Epidermal melanocyte (primary cell): ENCODE measurements around the gene CCSER1.
"Not testable (repeated sequence)": the region's sequence is repeated elsewhere in the genome, so short reads cannot be mapped to it uniquely, and the experiment has no call there.

Experiments
- DNase-seq: peaks from one replicate; pipeline ENCODE4 v3.0.0; 2011; ENCODE audit warnings: low spot score; ENCODE audit not compliant: insufficient read length

The CCSER1 gene

DNA sequence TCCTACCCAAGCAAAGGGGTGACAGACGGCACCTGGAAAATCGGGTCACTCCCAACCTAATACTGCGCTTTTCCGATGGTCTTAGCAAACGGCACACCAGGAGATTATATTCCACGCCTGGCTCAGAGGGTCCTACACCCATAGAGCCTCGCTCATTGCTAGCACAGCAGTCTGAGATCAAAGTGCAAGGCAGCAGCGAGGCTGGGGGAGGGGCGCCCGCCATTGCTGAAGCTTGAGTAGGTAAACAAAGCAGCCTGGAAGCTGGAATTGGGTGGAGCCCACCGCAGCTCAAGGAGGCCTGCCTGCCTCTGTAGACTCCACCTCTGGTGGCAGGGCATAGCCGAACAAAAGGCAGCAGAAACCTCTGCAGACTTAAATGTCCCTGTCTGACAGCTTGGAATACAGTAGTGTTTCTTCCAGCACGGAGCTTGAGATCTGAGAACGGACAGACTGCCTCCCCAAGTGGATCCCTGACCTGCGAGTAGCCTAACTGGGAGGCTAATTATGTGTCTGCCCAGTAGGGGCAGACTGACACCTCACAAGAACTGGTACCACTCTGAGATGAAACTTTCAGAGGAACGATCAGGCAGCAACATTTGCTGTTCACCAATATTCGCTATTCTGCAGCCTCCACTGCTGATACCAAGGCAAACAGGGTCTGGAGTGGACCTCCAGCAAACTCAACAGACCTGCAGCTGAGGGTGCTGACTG is 784.7 kb downstream of the CCSER1 start:
- not testable (repeated sequence) for DNase-seq

DNA sequence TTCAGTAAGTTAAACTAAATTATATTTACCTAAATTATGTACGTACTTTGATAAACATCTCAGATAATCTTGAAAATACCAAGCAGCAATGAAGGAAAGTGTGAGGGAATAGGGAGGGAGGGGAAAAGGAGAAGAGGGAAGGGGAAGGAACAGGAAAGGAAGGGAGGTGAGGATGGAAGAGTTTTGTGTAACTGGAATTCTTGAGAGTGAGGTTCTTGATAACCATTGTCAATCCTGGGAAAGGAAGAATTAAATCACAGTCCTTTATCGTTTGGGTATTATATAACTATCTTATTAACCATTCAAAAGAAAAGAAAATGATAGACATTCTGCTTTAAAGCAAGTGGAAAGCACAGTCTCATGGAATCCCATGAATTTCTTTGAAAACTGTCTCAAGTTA is 795.0 kb downstream of the CCSER1 start:
- DNase-seq, result no peak

- no peak for DNase-seq
These were observed 799.8 kb downstream of the CCSER1 start for GRCh38 chr4:90926957-90927356.

DNA sequence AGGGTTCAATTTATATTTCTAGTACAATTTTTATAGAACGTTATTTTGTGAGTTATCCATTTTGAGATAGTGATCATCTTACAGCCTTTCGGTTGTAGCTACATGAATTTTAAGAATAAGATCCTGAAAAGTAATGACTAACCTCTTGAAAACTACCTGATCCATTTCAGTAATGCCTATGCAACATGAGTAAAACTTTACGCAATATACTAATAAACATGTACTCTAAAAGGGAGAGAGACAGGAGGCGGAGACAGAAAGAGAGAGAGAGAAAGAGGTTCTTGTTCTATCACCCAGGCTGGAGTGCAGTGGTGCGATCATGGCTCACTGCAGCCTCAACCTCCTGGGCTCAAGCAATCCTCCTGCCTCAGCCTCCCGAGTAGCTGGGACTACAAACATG is 816.1 kb downstream of the CCSER1 start:
- DNase-seq, result no peak

GRCh38 chr4:90946945-90947344 is 819.8 kb downstream of the CCSER1 start:
- no peak for DNase-seq

- no peak for DNase-seq
These were observed 823.2 kb downstream of the CCSER1 start for GRCh38 chr4:90950385-90950841.

- DNase-seq, result no peak
These were observed 823.8 kb downstream of the CCSER1 start for GRCh38 chr4:90951037-90951436.

DNA sequence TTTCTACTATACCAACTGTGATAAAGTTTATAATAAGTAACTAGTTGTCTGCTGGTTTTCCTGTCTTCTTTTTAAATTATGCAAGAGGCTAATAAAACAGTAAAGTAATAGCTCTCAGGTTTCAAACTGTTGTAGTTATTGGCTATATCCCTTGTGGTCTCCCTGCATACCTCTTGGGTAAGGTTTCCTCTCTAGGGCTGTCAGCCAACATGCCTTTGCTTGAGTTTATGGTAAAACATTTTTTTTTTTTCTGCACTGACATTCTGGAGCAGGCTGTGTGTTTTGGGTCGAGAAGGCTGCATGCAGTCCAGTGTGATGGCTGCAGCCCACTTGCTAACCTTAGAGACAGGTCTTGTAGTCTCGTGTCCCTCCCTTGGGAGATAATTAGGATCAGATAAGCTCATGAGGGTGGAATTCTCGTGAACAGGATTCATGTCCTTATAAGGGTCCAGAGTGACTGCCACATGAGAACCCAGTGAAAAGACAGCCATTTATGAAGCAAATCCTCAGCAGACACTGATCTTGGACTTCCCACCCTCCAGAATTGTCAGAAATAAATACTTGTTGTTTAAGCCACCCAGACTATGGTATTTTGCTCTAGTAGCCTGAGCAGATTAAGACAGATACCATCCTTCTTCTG is 831.2 kb downstream of the CCSER1 start:
- peak; percentile 15 for DNase-seq

- DNase-seq, result no peak
These were observed 833.2 kb downstream of the CCSER1 start for GRCh38 chr4:90960433-90960832.

DNA sequence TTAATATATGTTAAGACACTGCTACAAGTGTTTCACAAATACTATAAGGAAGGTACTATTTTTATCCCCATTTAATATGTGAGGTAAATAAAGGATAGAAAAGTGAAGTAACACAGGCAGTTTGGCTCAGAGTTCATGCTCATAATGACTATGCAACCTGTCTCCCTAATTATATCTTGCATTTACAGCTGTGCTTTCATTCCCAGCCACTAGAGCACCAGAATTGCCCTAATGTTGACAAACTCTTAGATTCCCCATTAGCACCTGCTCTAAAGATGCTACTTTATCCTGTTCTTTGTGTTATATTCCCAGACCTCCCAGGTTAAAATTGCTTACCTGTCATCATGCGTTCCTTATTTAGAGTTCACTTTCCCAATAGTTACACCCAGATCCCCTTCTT is 833.6 kb downstream of the CCSER1 start:
- no peak for DNase-seq

DNA sequence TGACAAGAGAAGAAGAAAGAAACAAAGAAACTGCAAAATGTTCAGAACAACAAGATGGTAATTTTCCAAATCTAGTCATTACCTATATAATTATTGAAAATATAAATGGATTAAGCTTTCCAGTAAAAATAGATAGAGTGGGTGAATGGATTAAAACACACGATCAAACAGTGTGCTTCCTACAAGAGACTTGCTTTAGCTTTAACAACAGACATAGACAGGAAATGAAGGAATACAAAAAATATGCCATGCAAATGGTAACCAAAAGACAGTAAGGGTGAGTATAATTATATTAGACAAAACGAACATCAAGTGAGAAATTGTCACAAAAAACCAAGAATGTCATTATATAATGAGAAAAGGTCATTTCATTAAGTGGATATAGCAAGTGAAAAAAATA is 842.8 kb downstream of the CCSER1 start:
- no peak for DNase-seq

GRCh38 chr4:90977726-90978125 is 850.5 kb downstream of the CCSER1 start:
- DNase-seq, result no peak

DNA sequence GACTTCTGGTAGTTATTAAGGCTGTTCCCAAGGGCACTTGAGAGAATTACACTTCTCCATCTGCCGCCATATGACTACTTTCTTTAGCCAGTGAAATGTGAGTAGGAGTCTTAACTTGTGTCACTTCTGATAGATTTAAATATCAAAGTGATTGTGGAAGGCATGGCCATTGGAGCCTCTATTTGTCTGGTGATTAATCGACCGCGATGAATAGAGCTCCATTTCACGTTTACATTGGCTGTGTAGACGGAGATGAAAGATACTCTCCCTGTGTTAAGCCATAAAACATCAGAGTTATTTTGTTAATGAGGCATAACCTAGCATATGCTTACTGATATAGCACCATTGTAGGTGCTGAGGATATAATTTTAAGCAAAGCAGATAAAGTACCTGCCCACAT is 852.4 kb downstream of the CCSER1 start:
- no peak for DNase-seq

- no peak for DNase-seq
These were observed 855.6 kb downstream of the CCSER1 start for GRCh38 chr4:90982813-90983212.

- no peak for DNase-seq
These were observed 863.1 kb downstream of the CCSER1 start for GRCh38 chr4:90990284-90990683.

DNA sequence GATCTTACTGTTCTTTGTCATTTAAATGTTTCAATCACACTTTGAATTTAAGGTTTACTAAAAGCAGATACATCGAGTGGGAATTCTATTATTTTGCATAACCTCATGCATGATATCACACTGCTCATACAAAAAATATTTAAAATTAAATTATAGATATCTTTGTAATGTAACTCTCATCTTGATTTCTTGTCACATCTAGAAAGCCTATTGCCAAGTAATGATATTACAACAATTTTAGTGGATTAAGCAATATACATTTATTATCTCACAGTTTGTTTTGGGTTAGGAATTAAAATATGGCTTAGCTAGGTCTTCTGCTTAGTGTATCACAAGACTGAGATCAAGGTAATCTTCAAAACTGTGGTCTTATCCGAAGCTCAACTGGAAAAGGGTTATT is 865.0 kb downstream of the CCSER1 start:
- DNase-seq, result no peak

- DNase-seq, result no peak
These were observed 867.8 kb downstream of the CCSER1 start for GRCh38 chr4:90994851-90995574.

DNA sequence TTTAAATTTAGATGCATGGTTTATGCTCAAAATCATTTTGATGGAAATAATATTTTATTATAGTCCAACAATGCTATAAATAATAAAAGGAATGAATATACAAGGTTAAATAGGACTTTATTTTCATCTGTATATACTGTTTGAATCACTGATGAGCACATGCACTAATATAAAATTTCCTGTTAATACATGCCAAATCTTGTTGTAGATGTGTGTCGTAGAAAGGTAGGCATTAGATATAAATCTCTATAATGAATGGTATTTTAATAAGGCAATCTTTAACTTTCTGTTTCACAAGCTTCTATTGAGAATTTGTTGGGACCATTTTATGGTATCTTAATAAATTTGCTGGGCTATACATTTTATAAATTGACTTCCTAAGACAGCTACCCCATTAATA is 868.8 kb downstream of the CCSER1 start:
- no peak for DNase-seq

GRCh38 chr4:90996813-90997212 is 869.6 kb downstream of the CCSER1 start:
- DNase-seq, result no peak

GRCh38 chr4:91015861-91016260 is 888.7 kb downstream of the CCSER1 start:
- DNase-seq, result no peak

- DNase-seq, result no peak
These were observed 892.3 kb downstream of the CCSER1 start for GRCh38 chr4:91019513-91019912.
